Heart right ventricle (tissue), 16 donors: ENCODE measurements around the gene INTS11. TPM values are rescaled to one million over a fixed set of nuclear protein-coding genes. Genes with fewer than 3 reads are reported as not detected.
"Not testable (repeated sequence)": the region's sequence is repeated elsewhere in the genome, so short reads cannot be mapped to it uniquely, and the experiment has no call there.

Experiments used
- ATAC-seq, 8 donors: fragments of 200-7000 bp; cut with Tn5 transposase; one replicate each; pipeline ENCODE4 v1.9.1; 2020; ENCODE audit warnings: mild to moderate bottlenecking in 8 of 8, moderate library complexity in 8 of 8, moderate number of reproducible peaks in 1 of 8
- DNase-seq, 2 donors: peaks; one replicate each; pipeline ENCODE4 v3.0.0-alpha.2; 2020
- H3K27ac ChIP-seq, 10 donors: fragments of 200-600 bp; sonication (generic) in 2 of 10; one replicate each; pipeline versions ENCODE4 v1.5.0 to v1.8.0; 2020 to 2022; ENCODE audit warnings: mild to moderate bottlenecking in 3 of 10
- H3K27me3 ChIP-seq, 7 donors: fragments of 200-600 bp; one replicate each; pipeline ENCODE4 v1.8.0; 2021 to 2022; ENCODE audit warnings: mild to moderate bottlenecking in 2 of 7
- H3K36me3 ChIP-seq, 9 donors: fragments of 200-600 bp; sonication (generic) in 1 of 9; one replicate each; pipeline versions ENCODE4 v1.5.0 to v1.8.0; 2020 to 2022; ENCODE audit warnings: mild to moderate bottlenecking in 2 of 9
- H3K4me1 ChIP-seq, 9 donors: fragments of 200-600 bp; sonication (generic) in 1 of 9; one replicate each; pipeline versions ENCODE4 v1.5.0 to v1.8.0; 2020 to 2022; ENCODE audit warnings: mild to moderate bottlenecking in 4 of 9
- H3K4me3 ChIP-seq, 10 donors: fragments of 200-600 bp; sonication (generic) in 2 of 10; one replicate each; pipeline versions ENCODE4 v1.5.0 to v1.8.0; 2020 to 2022; ENCODE audit warnings: mild to moderate bottlenecking in 7 of 10, moderate library complexity in 2 of 10
- H3K9me3 ChIP-seq, 11 donors: fragments of 200-600 bp in 10 of 11; sonication (generic) in 2 of 11; one replicate each; pipeline versions ENCODE4 v1.5.0 to v1.8.0; 2013 to 2022; ENCODE audit warnings: mild to moderate bottlenecking in 2 of 11, control low read depth in 1 of 11, moderate library complexity in 1 of 11
- WGBS, 2 donors: extraction: QIAGEN DNeasy Blood & Tissue Kit; methylation state at CpG; one replicate each; pipeline ENCODE4 v1.1.7; 2013; ENCODE audit warnings: inconsistent platforms in 1 of 2; 5-methylcytosine and 5-hydroxymethylcytosine counted together
- intact Hi-C, 10 donors: fragments of 100-400 bp; cut with DNase I; formaldehyde crosslinking; loops; one replicate each; pipeline versions ENCODE4 v1.11.1 to v1.14.2; 2022
- polyA plus RNA-seq, 2 donors: library from polyadenylated mRNA; stranded (reverse); fragments of 200-250 nt; gene quantifications; one replicate each; pipeline ENCODE4 v1.2.3, GENCODE V29; 2013
- total RNA-seq, 10 donors: library from RNA; stranded (reverse); fragmentation: NEBNext Ultra II Directional in 3 of 10; extraction: Animal tissue kit (Norgen Biotek cat#: 25700) in 3 of 10; gene quantifications; one replicate each; pipeline versions ENCODE4 v1.2.1 to v1.2.4, GENCODE V29; 2021 to 2023
- TF ChIP-seq, protein P1 (sequence below), 9 donors: fragments of 200-600 bp; sonication (generic) in 2 of 9; IDR thresholded peaks; one replicate each; pipeline versions ENCODE4 v1.5.0 to v1.8.0; 2021 to 2022; ENCODE audit warnings: antibody characterized with exemption in 9 of 9, mild to moderate bottlenecking in 5 of 9, moderate library complexity in 1 of 9
- donor health status: Arrhythmogenic right ventricular cardiomyopathy.
- donor health status: ischemic (EF 13 %, LVEDD 7.1; RV severe dilation, severe dysfunction).
- donor health status: healthy with polysubstance abuse.
- donor health status: DM: no; HTN: yes; CAD: no.
- donor health status: DM: no; HTN: no; CAD: no.
- donor health status: ischemic (EF 25% LVEDD 6.9; RV normal size, moderate dysfunction).
- donor health status: ischemic (EF 25% LVEDD 5.7; RV mildly dilated, moderate dysfunction).
- donor health status: healthy.
- donor health status: DM: yes; HTN: yes; CAD: no.
- donor health status: Ischemic cardiomyopathy.
- donor health status: ischemic (EF 35%, LVEDD 5.7; RV mildly dilated, moderate dysfunction).
- donor health status: nonischemic (EF 11% LVEDD 7.7; RV severe dilation, severe dysfunction).
- donor health status: DM: yes; HTN: yes; CAD: no.
- donor health status: PGD.
- donor health status: ischemic (EF 29% LVEDD 5.4; RV normal size, mild dysfunction).
- donor health status: nonischemic (EF 23%, LVEDD 6.1; RV moderate dilation, normal function).

Gene INTS11
- total and polyA plus RNA-seq, 12 donors = 44.7 to 269 (median 57.4) TPM

DNA sequence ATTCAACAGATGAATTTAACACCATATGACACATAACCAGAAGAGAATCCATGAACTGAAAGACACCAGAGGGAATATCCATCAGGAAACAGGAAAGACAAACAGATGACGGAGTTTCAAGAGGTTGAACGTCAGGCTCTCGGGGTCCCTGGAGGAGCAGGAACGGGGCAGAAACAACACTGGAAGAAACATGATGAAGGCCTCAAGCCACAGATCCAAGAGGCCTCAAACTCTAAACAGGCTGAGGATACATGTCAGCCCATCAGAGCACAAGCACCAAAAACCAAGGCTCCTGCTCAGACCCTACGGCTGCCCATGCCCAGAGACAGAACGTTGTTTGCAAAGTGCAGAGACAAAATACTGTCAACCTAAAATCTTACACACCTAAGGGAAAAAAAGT is 7.0 kb downstream of the INTS11 start:
- ATAC-seq (no peak), DNase-seq (no peak)
- no peaks in the 10 kb centered on the region for H3K27me3 ChIP-seq
- TF ChIP-seq, protein P1, sequence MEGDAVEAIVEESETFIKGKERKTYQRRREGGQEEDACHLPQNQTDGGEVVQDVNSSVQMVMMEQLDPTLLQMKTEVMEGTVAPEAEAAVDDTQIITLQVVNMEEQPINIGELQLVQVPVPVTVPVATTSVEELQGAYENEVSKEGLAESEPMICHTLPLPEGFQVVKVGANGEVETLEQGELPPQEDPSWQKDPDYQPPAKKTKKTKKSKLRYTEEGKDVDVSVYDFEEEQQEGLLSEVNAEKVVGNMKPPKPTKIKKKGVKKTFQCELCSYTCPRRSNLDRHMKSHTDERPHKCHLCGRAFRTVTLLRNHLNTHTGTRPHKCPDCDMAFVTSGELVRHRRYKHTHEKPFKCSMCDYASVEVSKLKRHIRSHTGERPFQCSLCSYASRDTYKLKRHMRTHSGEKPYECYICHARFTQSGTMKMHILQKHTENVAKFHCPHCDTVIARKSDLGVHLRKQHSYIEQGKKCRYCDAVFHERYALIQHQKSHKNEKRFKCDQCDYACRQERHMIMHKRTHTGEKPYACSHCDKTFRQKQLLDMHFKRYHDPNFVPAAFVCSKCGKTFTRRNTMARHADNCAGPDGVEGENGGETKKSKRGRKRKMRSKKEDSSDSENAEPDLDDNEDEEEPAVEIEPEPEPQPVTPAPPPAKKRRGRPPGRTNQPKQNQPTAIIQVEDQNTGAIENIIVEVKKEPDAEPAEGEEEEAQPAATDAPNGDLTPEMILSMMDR (IDR thresholded peaks at IDR 0.05) = no peak
- peaks cover 0 to 40% (median 27%) of the 10 kb centered on the region in 9 donors for H3K4me1 ChIP-seq
- intact Hi-C loops = no loop called here
- H3K27ac ChIP-seq = peak overlapping the region in 7 of 10 donors; percentile 21 to 73 (median 51)
- H3K9me3 ChIP-seq = no peaks in the 10 kb centered on the region
- no peak overlapping the region for H3K4me3 ChIP-seq
- peaks cover 4 to 92% (median 38%) of the 10 kb centered on the region in 9 donors for H3K36me3 ChIP-seq
- 90 to 91% methylated on average over 6 of the region's 6 CpGs for WGBS, 2 donors

DNA sequence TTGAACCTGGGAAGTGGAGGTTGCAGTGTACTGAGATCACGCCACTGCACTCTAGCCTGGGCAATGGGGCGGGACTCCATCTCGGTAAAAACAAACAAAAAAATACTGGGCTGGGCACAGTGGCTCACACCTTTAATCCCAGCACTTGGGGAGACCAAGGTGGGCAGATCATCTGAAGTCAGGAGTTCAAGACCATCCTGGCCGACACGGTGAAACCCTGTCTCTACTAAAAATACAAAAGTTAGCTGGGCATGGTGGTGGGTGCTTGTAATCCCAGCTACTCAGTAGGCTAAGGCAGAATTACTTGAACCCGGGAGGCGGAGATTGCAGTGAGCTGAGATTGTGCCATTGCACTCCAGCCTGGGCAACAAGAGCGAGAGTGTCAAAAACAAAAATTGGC is 8.3 kb downstream of the INTS11 start:
- WGBS, 2 donors = 91 to 92% methylated on average over 8 of the region's 8 CpGs
- H3K27me3 ChIP-seq, ATAC-seq, DNase-seq, H3K9me3 ChIP-seq, intact Hi-C loops, H3K4me3 ChIP-seq, H3K27ac ChIP-seq: not testable (repeated sequence)
- Histone ChIP-seq H3K36me3 (peaks cover 4 to 96% (median 46%) of the 10 kb centered on the region in 9 donors), H3K4me1 (peaks cover 0 to 29% (median 20%) of the 10 kb centered on the region in 9 donors)

DNA sequence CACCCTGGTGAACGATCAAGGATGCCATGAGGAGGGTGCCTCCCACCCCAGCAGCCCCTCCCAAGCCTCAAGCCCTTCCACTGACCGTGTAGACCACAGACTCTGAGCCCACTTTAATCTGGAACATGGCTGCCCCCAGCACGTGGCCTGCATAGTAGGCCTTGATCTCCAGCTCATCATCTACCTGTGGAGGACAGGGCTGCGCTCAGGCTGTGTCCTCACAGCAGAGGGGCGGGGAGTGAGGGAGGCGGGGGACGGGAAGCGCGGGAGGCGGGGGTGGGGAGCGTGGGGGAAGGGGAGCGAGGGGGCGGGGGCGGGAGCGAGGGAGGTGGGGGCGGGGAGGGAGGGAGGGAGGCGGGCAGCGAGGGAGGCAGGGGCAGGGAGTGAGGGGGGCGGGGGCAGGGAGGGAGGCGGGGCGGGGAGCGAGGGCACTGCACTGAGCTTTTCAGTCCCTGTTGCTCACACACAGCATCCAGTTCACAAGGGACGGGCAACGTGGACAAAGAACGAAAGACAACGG is 9.0 kb downstream of the INTS11 start:
- Histone ChIP-seq H3K4me1 (peaks cover 0 to 22% (median 13%) of the 10 kb centered on the region in 9 donors), H3K27ac (no peak overlapping the region), H3K4me3 (no peak overlapping the region), H3K9me3 (no peaks in the 10 kb centered on the region), H3K27me3 (no peaks in the 10 kb centered on the region), H3K36me3 (peaks cover 4 to 96% (median 50%) of the 10 kb centered on the region in 9 donors)
- intact Hi-C loops = no loop called here
- WGBS, 2 donors = 70 to 74% methylated on average over 14 to 24 of the region's 26 CpGs
- ATAC-seq (no peak), DNase-seq (no peak)
- TF ChIP-seq, protein P1 (IDR thresholded peaks at IDR 0.05) = no peak

DNA sequence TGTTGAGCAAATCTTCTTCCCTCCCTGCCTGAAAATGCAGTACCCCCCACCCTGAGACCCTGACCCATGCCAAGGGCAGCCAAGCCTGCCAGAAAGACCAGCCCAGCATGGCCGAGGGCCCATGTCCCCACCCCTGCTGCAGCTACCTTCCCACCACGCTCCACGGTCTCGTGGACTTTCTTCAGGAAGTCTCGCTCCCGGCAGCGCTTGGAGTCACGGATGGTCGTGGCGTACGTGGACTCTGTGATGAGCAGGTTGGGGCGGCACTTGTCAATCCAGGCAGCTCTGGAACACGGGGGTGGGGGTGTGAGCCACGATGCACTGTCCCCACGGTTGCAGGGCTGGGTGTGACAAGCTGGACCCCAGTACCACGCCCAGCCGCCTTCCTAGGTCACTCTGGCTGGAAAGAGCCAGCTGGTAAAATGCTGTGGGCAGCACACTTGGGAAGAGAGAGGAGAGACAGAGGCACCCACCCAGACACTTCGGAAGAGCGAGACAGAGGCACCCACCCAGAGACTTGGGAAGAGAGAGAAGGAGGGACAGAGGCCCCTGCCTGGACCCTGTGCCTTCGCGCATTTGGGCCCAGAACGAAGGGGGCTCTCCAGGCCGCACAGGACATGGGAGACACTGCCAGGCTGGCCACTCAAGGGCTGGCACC is 9.7 kb downstream of the INTS11 start:
- Histone ChIP-seq H3K36me3 (peaks cover 4 to 96% (median 43%) of the 10 kb centered on the region in 9 donors), H3K9me3 (no peaks in the 10 kb centered on the region), H3K27me3 (no peaks in the 10 kb centered on the region), H3K4me3 (no peak overlapping the region), H3K27ac (no peak overlapping the region), H3K4me1 (peaks cover 0 to 25% (median 11%) of the 10 kb centered on the region in 9 donors)
- DNase-seq (no peak), ATAC-seq (no peak)
- intact Hi-C loops = no loop called here
- WGBS, 2 donors = 89 to 92% methylated on average over 23 of the region's 23 CpGs
- TF ChIP-seq, protein P1 (IDR thresholded peaks at IDR 0.05) = no peak

DNA sequence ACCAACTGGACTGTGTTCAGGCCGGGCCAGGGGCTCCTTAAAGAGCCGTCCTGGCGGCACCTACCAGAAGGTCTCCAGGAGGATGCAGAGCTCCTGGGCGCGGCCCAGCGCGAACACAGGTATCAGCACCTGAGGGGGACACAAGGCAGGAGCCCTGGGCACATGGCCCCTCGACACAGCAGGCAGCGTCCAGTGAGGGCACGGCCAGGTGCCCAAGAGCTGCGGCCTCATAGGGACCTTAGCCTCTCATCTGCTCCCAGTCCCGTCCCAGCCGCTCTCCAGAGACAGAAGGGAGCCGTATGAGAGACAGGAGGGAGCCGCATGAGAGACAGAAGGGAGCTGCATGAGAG is 10.2 kb downstream of the INTS11 start:
- H3K4me3 ChIP-seq = no peak overlapping the region
- H3K36me3 ChIP-seq = peaks cover 4 to 90% (median 42%) of the 10 kb centered on the region in 9 donors
- DNase-seq (no peak), ATAC-seq (no peak)
- TF ChIP-seq, protein P1 (IDR thresholded peaks at IDR 0.05) = no peak
- no peaks in the 10 kb centered on the region for H3K9me3 ChIP-seq
- H3K27ac ChIP-seq = no peak overlapping the region
- peaks cover 2 to 29% (median 17%) of the 10 kb centered on the region in 9 donors for H3K4me1 ChIP-seq
- intact Hi-C loops = no loop called here
- 92 to 94% methylated on average over 15 of the region's 15 CpGs for WGBS, 2 donors
- no peaks in the 10 kb centered on the region for H3K27me3 ChIP-seq
